ENCODE results near the gene MASP2.
"Not testable (repeated sequence)": the region's sequence is repeated elsewhere in the genome, so short reads cannot be mapped to it uniquely, and the experiment has no call there.

The MASP2 gene

DNA sequence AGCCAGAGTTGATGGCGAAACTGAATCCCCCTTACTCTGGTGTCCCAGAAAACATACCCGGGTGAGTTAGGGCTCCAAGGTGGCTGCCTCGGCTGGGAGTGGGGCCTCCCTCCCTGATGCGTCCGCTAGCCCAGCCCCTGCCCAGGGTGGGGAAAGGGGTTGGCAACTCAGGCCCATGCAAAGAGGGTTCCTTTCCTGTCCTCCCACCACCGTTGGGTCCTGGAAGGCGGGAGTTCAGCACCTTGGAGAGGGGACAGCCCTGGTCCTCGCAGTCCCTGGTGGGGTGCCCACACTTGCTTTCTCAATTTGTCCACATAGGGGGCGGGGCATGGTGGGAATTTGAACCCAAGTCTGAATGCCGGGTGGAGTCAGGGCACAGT lies 6.7 kb upstream of the MASP2 start:
- no peak overlapping the region for H3K9ac ChIP-seq (ENCODE audit: low read length)
- peaks cover 10% of the 10 kb centered on the region for H3K79me2 ChIP-seq (ENCODE audit: low read length)
- no peaks in the 10 kb centered on the region for H3K9me3 ChIP-seq (ENCODE audit: insufficient read depth, low read length)
- no peak overlapping the region for H3K4me2 ChIP-seq (ENCODE audit: low read length)
- peaks cover 2% of the 10 kb centered on the region for H3K36me3 ChIP-seq (replicated peaks; ENCODE audit: low read depth, low read length)
- peaks cover 23% of the 10 kb centered on the region for H3K4me1 ChIP-seq (ENCODE audit: low read length)
- no peaks in the 10 kb centered on the region for H3K27me3 ChIP-seq (ENCODE audit: low read depth, low read length)
- no peak overlapping the region for H3K27ac ChIP-seq (ENCODE audit: low read length)
- no peaks in the 10 kb centered on the region for H4K20me1 ChIP-seq (ENCODE audit: insufficient read depth, low read length)
- H2AFZ ChIP-seq (ENCODE audit: low read depth, low read length) = no peak overlapping the region
- TF ChIP-seq, protein P1, sequence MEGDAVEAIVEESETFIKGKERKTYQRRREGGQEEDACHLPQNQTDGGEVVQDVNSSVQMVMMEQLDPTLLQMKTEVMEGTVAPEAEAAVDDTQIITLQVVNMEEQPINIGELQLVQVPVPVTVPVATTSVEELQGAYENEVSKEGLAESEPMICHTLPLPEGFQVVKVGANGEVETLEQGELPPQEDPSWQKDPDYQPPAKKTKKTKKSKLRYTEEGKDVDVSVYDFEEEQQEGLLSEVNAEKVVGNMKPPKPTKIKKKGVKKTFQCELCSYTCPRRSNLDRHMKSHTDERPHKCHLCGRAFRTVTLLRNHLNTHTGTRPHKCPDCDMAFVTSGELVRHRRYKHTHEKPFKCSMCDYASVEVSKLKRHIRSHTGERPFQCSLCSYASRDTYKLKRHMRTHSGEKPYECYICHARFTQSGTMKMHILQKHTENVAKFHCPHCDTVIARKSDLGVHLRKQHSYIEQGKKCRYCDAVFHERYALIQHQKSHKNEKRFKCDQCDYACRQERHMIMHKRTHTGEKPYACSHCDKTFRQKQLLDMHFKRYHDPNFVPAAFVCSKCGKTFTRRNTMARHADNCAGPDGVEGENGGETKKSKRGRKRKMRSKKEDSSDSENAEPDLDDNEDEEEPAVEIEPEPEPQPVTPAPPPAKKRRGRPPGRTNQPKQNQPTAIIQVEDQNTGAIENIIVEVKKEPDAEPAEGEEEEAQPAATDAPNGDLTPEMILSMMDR (IDR thresholded peaks at IDR 0.05; ENCODE audit: low read depth, low read length) = no peak
- no peak for TF ChIP-seq EZH2phosphoT487 (IDR thresholded peaks at IDR 0.05; ENCODE audit: low read depth)
- no peak overlapping the region for H3K4me3 ChIP-seq (ENCODE audit: low read length)

- Histone ChIP-seq H3K27ac (ENCODE audit: low read length) (peak overlapping the region; percentile 39; the same call in 1 of the 2 replicates), H2AFZ (ENCODE audit: low read depth, low read length) (no peak overlapping the region), H3K27me3 (ENCODE audit: low read depth, low read length) (no peaks in the 10 kb centered on the region), H4K20me1 (ENCODE audit: insufficient read depth, low read length) (no peaks in the 10 kb centered on the region), H3K36me3 (replicated peaks; ENCODE audit: low read depth, low read length) (no peaks in the 10 kb centered on the region), H3K79me2 (ENCODE audit: low read length) (peaks cover 4% of the 10 kb centered on the region), H3K9me3 (ENCODE audit: insufficient read depth, low read length) (no peaks in the 10 kb centered on the region), H3K4me2 (ENCODE audit: low read length) (peak overlapping the region; percentile 65), H3K4me3 (ENCODE audit: low read length) (no peak overlapping the region), H3K9ac (ENCODE audit: low read length) (no peak overlapping the region), H3K4me1 (ENCODE audit: low read length) (peaks cover 23% of the 10 kb centered on the region)
- TF ChIP-seq EZH2phosphoT487 (IDR thresholded peaks at IDR 0.05; ENCODE audit: low read depth) = no peak
- TF ChIP-seq, protein P1 (IDR thresholded peaks at IDR 0.05; ENCODE audit: low read depth, low read length) = no peak
These were observed 6.1 kb upstream of the MASP2 start for GRCh38 chr1:11052839-11053757.

DNA sequence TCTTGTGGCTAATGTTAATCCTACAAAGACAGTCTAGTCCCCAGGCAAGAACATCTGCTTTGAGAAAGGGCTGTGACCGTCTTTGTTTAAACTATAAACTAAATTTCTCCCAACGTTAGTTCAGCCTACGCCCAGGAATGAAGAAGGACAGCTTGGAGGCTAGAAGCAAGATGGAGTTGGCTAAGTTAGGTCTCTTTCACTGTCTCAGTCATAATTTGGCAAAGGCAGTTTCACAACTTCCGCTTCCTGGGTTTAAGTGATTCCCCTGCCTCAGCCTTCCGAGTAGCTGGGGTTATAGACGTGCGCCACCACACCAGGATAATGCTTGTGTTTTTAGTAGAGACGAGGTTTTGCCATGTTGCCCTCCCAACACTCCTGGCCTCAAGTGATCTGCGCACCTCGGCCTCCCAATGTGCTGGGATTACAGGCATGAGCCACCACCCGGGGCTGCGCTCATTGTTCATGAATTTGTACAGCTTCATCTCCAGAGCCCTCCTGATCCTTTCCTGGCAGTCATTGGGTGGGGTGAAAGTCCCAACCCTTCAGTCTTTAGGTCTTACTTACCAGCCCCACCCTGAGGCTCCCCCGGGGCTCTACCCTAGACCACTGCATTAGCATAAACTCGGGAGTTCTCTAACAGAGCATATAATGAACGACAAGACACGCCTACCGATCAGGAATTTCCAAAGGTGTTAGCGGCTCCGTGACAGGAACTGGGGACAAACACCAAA lies 4.9 kb upstream of the MASP2 start:
- H2AFZ ChIP-seq (ENCODE audit: low read depth, low read length) = peak overlapping the region; percentile 89
- H3K79me2 ChIP-seq (ENCODE audit: low read length) = no peaks in the 10 kb centered on the region
- no peaks in the 10 kb centered on the region for H4K20me1 ChIP-seq (ENCODE audit: insufficient read depth, low read length)
- no peaks in the 10 kb centered on the region for H3K36me3 ChIP-seq (replicated peaks; ENCODE audit: low read depth, low read length)
- H3K9me3 ChIP-seq (ENCODE audit: insufficient read depth, low read length) = no peaks in the 10 kb centered on the region
- H3K27ac ChIP-seq (ENCODE audit: low read length) = peak overlapping the region; percentile 72
- peak overlapping the region; percentile 48; the same call in 1 of the 2 replicates for H3K9ac ChIP-seq (ENCODE audit: low read length)
- no peaks in the 10 kb centered on the region for H3K27me3 ChIP-seq (ENCODE audit: low read depth, low read length)
- peak overlapping the region; percentile 43; the same call in 1 of the 2 replicates for H3K4me3 ChIP-seq (ENCODE audit: low read length)
- TF ChIP-seq, protein P1 (IDR thresholded peaks at IDR 0.05; ENCODE audit: low read depth, low read length) = no peak
- no peak for TF ChIP-seq EZH2phosphoT487 (IDR thresholded peaks at IDR 0.05; ENCODE audit: low read depth)
- peak overlapping the region; percentile 65 for H3K4me2 ChIP-seq (ENCODE audit: low read length)
- H3K4me1 ChIP-seq (ENCODE audit: low read length) = peaks cover 23% of the 10 kb centered on the region

- not testable (repeated sequence) for H3K9me3 ChIP-seq (ENCODE audit: insufficient read depth, low read length); H2AFZ ChIP-seq (ENCODE audit: low read depth, low read length); H3K9ac ChIP-seq (ENCODE audit: low read length); H3K79me2 ChIP-seq (ENCODE audit: low read length); H3K4me3 ChIP-seq (ENCODE audit: low read length); H3K36me3 ChIP-seq (replicated peaks; ENCODE audit: low read depth, low read length); H4K20me1 ChIP-seq (ENCODE audit: insufficient read depth, low read length); H3K27me3 ChIP-seq (ENCODE audit: low read depth, low read length)
- Histone ChIP-seq H3K4me2 (ENCODE audit: low read length) (peak overlapping the region; percentile 65), H3K27ac (ENCODE audit: low read length) (peak overlapping the region; percentile 72), H3K4me1 (ENCODE audit: low read length) (peaks cover 23% of the 10 kb centered on the region)
These were observed 4.1 kb upstream of the MASP2 start for GRCh38 chr1:11051121-11051520.

All from OCI-LY3 (cell line).